ENCODE measurements around the gene SPINK1.
"Not testable (repeated sequence)": the region's sequence is repeated elsewhere in the genome, so short reads cannot be mapped to it uniquely, and the experiment has no call there.

The SPINK1 gene

DNA sequence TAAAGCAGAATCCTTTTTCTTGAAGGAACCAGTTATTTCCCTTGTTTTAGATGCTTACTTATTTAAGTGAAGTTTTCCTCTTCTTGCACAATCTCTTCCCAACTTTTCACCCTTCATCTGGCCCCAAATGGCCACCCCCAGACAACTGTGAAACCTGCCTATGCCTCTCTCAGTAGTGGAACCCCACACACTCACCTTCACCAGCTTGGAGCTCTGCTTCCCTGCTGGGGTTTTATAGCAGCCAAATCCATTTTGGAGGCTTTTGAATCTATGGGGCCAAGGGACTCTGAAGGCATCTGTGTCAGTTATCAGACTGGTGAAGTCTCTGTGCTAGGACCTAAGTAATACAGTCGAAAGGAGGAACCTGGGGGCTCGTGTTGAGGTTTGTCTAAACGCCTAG, 22.9 kb upstream of the SPINK1 start:
- no peak for DNase-seq

DNA sequence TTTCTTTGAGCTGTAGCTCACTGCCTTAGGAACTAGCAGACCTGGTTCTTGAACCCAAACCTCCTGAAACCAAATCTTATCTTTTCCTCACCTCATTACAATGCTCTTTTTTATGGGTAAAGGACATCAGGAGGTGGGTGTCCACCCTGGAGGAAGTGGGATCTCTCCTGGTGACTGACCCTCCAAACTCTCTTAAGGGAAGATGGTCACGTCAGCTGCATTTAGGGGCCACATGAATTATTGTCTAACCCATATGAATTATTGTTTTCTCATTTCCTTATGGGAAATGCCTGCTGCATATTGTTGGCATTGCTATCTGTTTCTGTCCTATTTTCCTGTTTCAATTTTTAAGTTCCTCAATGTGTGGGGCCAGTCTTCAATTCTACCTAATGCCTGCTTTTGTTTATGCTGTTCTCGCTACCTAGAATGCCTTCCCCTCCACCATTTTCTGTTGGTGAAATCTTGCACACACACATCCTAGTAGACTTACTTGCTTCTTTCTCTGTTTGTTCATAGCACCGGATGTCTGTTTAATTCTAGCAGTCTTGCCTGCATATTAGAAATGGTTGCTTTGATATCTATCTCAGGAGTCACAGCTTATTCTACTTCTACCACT, 22.0 kb upstream of the SPINK1 start:
- no peak for DNase-seq

DNA sequence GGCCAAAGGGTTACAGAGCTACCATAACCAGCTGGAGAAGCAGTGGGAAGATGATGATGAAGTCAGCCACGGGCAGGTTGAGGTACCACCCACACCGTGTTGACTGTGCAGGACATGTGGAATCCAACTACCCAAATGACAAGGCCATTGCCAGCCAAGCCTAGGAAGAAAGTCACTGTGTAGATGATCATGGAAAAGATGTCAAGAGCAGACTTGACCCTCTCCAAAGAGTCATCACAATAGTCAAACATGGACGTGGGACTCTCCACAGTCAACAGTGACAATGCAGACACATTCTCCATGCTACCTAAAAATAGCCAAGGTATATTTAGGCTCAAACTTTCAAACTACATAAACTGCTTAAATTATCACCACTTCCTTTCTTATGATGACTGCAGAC, 20.9 kb upstream of the SPINK1 start:
- no peak for DNase-seq

DNA sequence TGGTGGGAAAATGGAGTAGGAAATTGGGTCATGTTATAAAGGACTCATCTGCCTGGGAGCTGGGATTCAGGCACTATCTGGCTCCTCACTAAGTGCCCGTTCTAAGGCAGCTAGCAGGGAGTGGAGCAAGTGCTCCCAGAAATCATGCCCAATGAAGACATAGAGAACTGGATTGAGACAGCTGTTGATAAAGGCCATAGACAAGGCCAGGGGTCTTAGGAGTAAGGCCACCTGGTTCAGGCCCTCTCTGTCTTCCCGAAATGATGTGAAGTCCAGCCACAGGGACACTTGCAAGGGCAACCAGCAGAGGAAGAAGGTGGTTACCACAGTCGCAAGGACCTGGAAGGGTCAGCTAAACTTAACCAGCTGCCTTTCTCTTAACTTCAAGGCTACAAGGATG, 20.1 kb upstream of the SPINK1 start:
- DNase-seq: no peak

DNA sequence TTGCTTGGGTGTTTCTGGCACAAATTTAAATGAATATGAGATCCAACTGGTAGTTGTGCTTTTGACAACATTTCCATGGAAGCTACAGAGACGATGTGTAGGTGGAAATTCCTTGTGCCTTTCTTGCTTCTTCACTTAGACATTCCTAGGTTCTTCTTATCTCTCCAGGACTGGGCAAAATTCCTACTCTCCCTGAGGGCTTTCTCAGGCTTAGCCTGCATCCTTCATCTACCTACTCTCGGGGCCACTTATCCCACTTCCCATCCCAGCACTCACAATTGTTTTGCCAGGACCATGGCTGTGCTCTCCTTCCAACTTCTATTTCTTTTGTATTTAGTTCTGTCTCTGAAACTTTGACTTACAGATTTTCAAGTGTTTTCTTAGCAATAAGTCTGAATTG, 17.8 kb upstream of the SPINK1 start:
- no peak for DNase-seq

DNA sequence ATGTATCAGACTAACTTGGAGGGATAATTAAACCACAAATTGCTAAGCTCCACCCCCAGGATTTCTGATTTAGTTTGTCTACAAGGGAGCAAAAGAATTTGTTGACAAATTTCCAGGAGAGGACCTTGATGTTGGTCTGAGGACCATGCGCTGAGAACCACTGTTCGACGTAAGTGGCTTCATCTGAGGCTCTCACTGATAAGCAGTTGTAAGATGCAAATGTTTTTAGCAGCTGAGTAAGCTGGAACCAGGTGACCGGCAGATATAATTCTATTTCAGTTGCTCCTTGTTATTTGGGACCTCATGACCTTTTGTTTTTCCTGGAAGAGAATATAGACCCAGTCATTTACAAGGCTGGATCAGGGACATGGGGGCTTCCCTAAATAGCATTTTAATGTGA, 14.1 kb upstream of the SPINK1 start:
- no peak for DNase-seq

DNA sequence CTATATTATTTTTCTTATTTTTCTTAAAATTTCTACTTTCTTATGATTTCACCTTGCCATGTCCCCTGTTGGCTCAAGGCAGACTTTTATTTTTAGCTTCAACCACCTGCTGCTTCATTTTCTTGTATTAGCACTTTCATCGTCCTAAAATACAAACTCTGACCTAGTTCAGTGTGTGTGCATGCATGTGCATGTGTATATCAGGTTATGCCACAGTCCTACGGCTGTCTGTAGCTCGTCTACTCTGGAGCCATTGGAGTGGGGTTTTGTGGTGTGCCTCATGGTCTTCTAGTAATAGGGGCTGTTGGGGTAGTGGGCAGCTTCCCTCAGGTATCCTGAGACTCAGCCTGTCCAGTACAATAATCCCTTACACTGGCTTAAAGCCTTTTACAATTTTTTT, 13.4 kb upstream of the SPINK1 start:
- DNase-seq: no peak

DNA sequence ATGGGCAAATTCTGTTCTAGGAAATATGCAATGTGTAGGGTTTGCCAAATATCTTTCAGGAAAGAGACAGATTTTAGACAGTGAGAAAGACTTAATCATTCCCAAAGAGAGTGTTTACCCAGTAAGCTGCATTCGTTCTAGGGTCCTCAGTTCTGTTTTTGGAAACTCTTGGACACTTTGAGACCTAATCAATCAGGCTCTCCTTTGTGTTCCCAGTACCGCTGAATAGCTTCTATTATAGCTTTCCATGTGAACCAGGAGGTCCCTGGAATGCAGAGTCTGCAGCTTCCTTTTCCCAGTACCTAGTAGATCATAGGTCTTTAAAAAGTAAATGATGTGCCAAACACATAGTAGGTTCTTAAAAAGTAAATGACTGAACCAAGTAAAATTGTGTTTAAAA, 11.4 kb upstream of the SPINK1 start:
- no peak for DNase-seq

GRCh38 chr5:147836439-147836838, 5.0 kb upstream of the SPINK1 start:
- DNase-seq: no peak

DNA sequence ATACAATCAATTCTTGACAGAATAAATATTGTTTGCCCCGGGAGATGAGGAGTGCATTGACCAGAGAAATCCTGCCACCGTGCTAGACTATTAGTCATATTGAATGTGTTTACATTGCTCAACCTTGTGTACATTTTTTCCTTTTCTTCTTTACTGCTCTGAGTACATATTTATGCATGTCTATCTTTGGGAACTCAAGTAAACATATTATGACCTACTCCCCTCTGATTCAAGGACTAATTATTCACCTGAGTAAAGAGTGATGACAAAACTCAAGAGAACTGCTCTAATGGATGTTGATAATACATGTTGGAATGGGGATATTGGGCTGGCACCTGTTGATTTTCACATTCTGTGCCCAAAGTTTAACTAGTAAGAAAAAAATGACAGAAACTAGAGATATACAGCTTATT, 3.9 kb upstream of the SPINK1 start:
- DNase-seq: no peak

- no peak for DNase-seq
These were observed 1.1 kb upstream of the SPINK1 start for GRCh38 chr5:147832541-147832940.

DNA sequence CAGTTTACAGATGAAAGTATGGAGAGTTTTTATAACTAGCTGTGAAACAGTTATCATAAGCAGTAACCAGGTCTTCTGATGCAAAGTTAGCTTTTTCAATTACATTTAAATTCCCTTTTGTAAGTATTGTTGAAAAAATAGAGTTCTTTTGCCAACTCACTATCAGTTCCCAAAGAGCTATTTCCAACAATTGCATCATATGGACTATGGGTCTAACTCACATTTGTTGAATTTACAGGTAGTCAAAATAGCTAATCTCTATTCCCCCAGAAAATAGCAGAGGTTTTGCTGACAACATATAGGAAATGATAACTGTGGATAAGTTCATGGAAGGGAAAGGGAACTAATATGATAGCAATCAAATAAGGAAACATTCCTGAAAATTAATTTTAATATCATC, 1.4 kb downstream of the SPINK1 start:
- no peak for DNase-seq

- DNase-seq: not testable (repeated sequence)
These were observed 4.5 kb downstream of the SPINK1 start for GRCh38 chr5:147827017-147827416.

GRCh38 chr5:147826361-147826760, 5.1 kb downstream of the SPINK1 start:
- DNase-seq: no peak

DNA sequence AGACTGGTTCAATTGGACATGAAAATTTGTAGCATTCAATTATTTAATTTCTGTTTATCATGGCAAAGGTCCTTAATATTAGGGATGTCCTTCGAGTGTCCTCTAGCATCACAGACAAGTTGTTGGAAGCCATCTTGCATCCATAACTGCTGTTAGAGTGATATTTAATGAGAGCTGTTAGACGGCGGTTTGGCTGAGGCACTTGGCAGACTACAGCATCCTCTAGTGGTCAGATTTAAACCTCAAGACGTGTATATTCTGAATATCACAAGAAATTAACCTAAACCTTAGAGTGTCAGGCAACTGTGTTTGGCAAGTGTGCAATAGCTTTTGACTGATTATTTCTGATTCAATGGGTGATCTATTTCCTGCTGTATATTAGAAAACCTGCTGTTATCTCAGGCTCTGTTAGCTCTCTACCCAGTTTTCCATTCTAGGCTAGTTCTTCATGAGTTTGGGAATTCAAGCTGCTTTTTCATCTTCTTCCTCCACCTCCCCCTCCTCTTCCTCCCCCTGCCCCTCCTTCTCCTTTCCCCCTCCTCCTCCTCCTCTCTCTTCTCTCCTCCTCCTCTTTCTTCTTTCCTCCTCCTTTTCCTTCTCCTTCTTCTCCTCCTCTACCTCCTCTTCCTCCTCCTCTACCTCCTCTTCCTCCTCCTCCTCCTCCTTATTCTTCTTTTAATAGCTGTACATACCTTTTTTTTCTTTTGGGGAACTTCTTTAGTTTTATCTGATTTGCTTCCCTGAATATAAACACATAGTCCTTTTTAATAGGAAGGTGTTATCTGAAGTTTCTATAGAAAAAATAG, 8.6 kb downstream of the SPINK1 start:
- peak; percentile 91 for DNase-seq

- DNase-seq: not testable (repeated sequence)
These were observed 9.2 kb downstream of the SPINK1 start for GRCh38 chr5:147822222-147822621.

GRCh38 chr5:147821766-147822165, 9.7 kb downstream of the SPINK1 start:
- no peak for DNase-seq

DNA sequence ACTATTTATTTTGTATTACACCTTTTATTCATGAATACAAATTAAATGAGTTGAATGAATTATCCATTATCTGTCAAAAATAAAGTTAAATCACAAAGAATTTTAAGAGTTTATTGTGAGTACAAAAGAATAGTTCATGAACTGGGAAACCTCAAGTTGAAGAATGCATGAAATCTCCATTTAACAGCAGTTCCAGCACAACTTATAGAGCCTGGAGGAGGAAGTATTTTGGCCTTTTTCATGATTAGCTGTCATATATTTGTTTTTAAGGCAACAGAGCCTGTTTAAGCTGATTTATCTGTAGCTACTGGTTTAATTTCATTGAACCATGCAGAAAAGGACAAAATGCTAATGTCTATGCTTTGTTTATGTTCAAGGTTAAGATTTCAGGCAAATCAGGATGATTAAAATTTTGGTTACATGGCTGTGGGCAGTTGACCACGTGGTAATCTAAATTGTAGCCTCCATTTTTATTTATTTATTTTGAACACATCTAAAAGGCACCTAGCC, 12.2 kb downstream of the SPINK1 start:
- no peak for DNase-seq

DNA sequence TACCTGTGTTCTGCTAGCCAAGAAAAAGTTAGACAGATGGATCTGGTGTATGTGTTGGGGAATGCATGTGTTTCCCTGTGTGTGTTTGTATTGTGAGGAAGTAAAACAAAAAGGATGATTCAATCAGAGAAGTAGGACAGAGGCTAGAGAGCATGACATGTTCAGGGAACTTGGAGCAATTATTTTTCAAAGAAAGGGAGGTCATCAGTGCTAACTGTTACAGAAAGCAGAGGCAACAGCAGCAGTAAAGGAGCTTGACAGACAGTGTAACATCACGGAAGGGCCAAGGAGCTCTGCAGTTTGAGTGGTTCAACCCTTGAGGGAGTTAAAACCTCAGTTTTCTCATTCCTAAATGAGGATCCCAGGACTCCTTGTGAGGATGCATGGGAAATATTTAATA, 13.2 kb downstream of the SPINK1 start:
- no peak for DNase-seq

DNA sequence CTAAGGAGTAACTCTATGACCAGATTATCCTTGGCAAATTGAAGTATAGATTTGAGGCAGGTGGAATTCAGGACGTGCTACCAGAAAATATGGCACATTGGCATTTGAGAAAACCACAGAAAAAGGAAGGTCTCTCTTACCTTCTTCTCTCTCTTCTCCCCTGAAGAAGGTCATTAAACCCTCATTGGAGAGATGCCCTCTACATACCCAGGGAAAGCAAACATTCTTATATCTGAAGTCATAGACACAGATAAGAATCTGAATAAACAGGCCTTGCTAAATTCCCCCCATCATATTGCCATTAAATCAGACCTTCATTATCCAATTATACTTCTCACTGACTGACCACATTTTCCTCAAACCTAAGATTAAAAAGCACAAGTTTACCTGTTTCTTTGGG, 17.8 kb downstream of the SPINK1 start:
- DNase-seq: no peak

DNA sequence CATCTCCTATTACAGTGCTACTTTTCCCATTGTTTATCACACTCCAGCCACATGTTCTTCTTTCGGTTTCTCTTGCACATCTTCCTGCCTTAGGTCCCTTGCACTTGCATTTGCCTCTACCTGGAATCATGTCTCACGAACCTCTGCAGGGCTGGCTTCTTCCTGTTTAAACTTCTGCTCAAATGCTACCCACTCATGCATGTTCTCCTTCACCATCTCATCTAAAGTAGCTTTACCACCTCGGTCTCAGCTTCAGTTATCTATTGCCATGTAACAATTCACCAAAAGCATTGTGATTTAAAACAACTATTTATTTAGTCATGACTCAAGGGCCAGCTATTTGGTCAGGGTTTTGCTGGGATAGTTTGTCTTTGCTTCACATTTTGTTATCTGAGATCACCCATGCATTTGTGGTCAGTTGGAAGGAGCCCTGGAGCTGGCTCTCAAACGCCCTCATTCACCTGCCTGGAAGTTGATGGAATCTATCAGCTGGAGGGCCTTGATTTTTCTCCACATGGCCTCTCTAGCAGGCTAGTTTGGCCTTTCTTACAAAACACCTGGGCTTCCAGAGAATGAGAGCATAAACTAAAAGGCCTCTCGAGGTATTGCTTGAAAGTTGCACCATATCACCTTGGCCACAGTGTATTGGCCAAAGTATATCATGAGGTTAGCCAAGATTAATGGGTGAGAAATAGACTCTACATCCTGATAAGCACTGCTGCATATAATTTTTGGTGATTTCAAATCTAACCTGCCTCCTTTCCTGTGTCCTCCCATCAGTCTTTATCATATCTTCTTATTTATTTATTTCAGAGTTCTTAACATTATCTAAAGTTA, 21.4 kb downstream of the SPINK1 start:
- no peak for DNase-seq

GRCh38 chr5:147805030-147805454, 26.4 kb downstream of the SPINK1 start:
- DNase-seq: peak; percentile 77

- no peak for DNase-seq
These were observed 27.1 kb downstream of the SPINK1 start for GRCh38 chr5:147804334-147804733.

DNA sequence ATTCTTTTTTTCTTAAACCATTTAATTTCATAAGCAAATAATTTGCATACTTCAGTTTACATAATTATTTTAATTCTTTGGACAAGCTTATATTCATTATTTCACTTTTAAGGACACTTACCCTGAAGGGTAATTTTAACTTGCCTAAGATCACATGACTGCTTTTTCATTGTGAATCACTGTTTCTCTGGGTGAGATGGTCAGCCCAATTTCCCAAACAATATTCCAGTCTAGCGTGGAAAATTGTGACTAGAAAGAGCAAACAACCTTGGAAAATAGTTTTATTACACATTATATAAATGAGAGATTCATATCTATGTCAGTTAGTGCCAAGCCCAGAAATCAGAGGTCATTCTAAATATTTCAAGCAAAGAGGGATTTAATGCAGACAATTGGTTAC, 27.5 kb downstream of the SPINK1 start:
- no peak for DNase-seq

All from hematopoietic multipotent progenitor cell treated with erythropoietin and hydrocortisone succinate and interleukin-3 and kit ligand, for 6 days (in vitro differentiated cells).